Neuronal stem cell (in vitro differentiated cells): ENCODE data around the gene ZFP30. TPM values are rescaled to one million over a fixed set of nuclear protein-coding genes. Genes with fewer than 3 reads are reported as not detected.

ENCODE experiments used
- small RNA-seq: library from polyadenylated mRNA; stranded (forward); fragments of <200 nt; extraction: miRNeasy Mini kit (QIAGEN cat#:217004); gene quantifications from one replicate; pipeline ENCODE3, GENCODE V24; 2013; ENCODE audit not compliant: insufficient read depth

Gene ZFP30

Small RNA genes lying within 50 kb of the gene (small RNA-seq; reads per million reads assigned to genes)
- not detected for gene SELENOKP1
